ENCODE data around the gene AS3MT. TPM values are rescaled to one million over a fixed set of nuclear protein-coding genes. Genes with fewer than 3 reads are reported as not detected.

Gene AS3MT
- total and polyA plus RNA-seq, 2 of the 8 experiments (the other 6 are each of a cell fraction or from before 2014, with no cell fraction given), result 5.8 to 10.3 TPM

DNA sequence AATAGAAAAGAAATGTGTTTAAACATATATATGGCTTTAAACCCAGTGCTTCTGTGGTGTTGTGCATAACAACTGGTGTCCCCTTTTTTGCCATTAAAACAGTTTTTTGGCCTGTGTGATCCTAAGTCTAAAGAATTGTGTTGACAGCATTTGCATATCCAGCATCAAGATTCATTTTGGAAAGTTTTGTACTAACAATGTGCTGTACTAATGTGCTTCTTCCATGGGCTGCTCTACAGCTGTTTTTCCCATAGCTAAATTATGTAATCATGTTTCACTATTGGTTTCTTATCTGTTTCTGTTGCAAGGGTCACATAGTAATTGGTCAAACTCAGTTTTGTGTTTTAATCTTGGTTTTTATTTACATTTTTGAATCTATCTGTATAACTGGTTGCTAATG lies 54.3 kb downstream of the AS3MT start (continued):
- TF ChIP-seq, protein P1, sequence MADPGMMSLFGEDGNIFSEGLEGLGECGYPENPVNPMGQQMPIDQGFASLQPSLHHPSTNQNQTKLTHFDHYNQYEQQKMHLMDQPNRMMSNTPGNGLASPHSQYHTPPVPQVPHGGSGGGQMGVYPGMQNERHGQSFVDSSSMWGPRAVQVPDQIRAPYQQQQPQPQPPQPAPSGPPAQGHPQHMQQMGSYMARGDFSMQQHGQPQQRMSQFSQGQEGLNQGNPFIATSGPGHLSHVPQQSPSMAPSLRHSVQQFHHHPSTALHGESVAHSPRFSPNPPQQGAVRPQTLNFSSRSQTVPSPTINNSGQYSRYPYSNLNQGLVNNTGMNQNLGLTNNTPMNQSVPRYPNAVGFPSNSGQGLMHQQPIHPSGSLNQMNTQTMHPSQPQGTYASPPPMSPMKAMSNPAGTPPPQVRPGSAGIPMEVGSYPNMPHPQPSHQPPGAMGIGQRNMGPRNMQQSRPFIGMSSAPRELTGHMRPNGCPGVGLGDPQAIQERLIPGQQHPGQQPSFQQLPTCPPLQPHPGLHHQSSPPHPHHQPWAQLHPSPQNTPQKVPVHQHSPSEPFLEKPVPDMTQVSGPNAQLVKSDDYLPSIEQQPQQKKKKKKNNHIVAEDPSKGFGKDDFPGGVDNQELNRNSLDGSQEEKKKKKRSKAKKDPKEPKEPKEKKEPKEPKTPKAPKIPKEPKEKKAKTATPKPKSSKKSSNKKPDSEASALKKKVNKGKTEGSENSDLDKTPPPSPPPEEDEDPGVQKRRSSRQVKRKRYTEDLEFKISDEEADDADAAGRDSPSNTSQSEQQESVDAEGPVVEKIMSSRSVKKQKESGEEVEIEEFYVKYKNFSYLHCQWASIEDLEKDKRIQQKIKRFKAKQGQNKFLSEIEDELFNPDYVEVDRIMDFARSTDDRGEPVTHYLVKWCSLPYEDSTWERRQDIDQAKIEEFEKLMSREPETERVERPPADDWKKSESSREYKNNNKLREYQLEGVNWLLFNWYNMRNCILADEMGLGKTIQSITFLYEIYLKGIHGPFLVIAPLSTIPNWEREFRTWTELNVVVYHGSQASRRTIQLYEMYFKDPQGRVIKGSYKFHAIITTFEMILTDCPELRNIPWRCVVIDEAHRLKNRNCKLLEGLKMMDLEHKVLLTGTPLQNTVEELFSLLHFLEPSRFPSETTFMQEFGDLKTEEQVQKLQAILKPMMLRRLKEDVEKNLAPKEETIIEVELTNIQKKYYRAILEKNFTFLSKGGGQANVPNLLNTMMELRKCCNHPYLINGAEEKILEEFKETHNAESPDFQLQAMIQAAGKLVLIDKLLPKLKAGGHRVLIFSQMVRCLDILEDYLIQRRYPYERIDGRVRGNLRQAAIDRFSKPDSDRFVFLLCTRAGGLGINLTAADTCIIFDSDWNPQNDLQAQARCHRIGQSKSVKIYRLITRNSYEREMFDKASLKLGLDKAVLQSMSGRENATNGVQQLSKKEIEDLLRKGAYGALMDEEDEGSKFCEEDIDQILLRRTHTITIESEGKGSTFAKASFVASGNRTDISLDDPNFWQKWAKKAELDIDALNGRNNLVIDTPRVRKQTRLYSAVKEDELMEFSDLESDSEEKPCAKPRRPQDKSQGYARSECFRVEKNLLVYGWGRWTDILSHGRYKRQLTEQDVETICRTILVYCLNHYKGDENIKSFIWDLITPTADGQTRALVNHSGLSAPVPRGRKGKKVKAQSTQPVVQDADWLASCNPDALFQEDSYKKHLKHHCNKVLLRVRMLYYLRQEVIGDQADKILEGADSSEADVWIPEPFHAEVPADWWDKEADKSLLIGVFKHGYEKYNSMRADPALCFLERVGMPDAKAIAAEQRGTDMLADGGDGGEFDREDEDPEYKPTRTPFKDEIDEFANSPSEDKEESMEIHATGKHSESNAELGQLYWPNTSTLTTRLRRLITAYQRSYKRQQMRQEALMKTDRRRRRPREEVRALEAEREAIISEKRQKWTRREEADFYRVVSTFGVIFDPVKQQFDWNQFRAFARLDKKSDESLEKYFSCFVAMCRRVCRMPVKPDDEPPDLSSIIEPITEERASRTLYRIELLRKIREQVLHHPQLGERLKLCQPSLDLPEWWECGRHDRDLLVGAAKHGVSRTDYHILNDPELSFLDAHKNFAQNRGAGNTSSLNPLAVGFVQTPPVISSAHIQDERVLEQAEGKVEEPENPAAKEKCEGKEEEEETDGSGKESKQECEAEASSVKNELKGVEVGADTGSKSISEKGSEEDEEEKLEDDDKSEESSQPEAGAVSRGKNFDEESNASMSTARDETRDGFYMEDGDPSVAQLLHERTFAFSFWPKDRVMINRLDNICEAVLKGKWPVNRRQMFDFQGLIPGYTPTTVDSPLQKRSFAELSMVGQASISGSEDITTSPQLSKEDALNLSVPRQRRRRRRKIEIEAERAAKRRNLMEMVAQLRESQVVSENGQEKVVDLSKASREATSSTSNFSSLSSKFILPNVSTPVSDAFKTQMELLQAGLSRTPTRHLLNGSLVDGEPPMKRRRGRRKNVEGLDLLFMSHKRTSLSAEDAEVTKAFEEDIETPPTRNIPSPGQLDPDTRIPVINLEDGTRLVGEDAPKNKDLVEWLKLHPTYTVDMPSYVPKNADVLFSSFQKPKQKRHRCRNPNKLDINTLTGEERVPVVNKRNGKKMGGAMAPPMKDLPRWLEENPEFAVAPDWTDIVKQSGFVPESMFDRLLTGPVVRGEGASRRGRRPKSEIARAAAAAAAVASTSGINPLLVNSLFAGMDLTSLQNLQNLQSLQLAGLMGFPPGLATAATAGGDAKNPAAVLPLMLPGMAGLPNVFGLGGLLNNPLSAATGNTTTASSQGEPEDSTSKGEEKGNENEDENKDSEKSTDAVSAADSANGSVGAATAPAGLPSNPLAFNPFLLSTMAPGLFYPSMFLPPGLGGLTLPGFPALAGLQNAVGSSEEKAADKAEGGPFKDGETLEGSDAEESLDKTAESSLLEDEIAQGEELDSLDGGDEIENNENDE (IDR thresholded peaks at IDR 0.05; ENCODE audit: insufficient replicate concordance, low read length), result no peak
- TF ChIP-seq PHF8 (conservative IDR thresholded peaks at IDR 0.05; ENCODE audit: low read depth, low read length) (no peak), ATF2 (IDR thresholded peaks at IDR 0.05; ENCODE audit: low read length) (no peak), MAFK (IDR thresholded peaks at IDR 0.05; ENCODE audit: low read depth, low read length) (no peak), CTCF (IDR thresholded peaks at IDR 0.05; ENCODE audit: control extremely low read depth in 1 of 3, insufficient read depth in 1 of 3, low read depth in 1 of 3, low read length in 3 of 3) (no peak), NRF1 (IDR thresholded peaks at IDR 0.05; ENCODE audit: low read depth, low read length) (no peak), BACH1 (IDR thresholded peaks at IDR 0.05; ENCODE audit: low read length) (no peak)

All from H1 (cell line).